Skin of body (tissue), 2 donors: ENCODE measurements around the gene MAST2. TPM values are rescaled to one million over a fixed set of nuclear protein-coding genes. Genes with fewer than 3 reads are reported as not detected.

Experiments
- DNase-seq: peaks from one replicate; lab custom pipeline; 2025; lab: John Stamatoyannopoulos, UW
- total RNA-seq: library from RNA; depleted of rRNA; stranded (reverse); fragments of >200 nt; gene quantifications from one replicate; pipeline ENCODE4 v1.2.3, GENCODE V29; 2014

The MAST2 gene
- total RNA-seq, 1 donor from 2014 or later: 29.0 TPM

DNA sequence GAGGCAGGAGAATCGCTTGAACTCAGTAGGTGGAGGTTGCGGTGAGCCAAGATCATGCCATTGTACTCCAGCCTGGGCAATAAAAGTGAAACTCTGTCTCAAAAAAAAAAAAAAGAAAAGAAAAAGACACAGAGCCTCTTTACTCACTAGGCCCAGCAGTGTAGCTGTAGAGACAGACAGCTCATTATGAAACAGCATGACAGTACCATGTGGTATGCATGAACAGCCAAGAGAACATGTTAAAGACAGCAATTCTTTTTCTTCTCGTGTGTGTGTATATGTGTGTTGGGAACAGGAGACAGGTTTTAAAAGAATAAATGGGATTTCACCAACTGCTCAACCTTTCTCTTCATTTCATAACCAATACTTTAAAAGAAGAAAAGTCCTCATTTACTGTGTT lies 210.2 kb downstream of the MAST2 start:
- DNase-seq: no peak

DNA sequence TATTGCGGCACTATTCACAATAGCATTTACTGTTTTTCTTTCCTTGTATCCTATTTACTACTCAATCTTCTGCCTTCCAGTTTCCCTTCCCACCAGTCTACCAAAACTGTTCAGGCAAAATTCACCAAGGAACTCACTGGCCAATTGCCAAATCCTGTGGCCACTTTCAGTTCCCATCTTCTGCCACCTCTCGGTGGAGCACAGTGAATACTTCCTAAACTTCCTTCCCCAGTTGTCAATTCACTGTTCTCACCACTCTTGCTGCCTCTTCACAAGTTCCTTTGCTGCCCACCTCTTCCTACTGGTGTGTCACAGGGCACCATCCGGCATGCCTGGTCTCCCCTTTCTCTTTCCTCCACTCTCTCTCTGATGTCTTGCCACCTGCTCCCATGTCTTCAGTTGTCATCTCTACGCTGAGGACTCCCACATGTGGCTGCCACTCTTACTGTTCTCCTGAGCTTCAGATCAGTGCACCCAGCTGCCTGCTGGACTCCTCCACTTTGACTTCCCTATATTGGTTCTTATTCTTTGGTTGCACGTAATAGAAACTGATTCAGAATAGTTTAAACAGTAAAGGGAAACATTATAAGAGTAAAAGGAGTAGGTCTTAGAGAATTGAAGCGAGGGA lies 214.6 kb downstream of the MAST2 start:
- no peak for DNase-seq

DNA sequence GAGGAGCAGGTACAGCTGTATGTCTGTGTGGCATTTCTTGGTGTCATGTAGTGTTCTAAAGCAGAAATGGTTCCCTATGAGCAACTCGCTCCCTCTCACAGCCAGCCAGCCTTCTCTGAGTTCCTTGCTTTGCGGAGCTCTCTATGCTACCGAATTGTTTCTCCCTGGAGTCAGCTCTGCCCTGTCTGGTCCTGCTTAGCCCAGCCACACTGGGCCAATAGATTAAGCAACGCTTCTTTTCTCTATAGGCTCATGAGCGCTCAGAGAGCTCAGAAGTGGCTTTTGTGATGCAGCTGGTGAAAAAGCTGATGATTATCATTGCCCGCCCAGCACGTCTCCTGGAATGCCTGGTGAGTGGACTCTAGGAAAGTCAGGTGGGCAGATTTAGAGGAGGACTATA lies 215.9 kb downstream of the MAST2 start:
- DNase-seq: no peak

- DNase-seq: no peak
Observed at GRCh38 chr1:46020010-46020409, 216.6 kb downstream of the MAST2 start.

DNA sequence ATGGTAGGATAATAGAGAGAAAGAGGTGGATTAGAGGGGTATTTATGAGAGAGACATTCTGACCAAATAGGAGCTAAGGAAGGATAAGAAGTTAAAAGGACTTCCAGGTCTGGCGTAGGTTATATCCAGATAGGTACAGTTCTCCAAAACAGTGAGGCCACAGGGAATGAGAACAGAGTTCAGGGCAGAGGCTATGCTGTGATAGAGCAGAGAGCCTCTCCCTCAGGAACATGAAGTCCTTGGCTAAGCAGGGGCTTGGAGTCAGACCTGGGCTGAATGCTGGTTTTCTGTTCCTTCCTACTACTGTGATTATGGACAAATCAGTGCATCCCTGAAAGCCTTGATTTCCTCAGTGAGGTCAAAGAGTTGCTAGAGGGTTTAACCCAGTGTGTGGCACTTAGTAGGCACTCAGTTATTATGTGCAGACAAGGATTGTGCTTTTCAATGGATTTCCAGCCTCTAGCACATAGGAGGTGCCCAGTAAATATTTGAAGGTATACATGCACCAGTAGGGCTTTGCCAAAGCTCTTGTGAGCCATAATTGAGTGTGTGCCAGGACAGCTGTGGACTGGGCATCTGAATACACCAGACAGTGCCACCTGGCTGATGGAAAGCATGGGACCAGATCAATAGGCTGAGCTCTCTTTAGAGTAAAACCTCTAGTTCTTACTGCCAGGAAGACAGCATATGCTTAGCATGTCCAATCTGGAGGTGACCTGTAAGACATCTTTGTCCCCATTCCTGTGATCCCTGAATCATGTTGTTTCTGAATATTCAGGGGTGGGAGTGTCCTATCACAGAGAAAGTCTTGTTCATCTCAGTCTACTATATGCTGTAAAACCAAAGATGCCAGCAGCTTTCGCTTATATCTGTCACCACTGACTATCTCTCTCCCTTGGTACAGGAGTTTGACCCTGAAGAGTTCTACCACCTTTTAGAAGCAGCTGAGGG lies 217.9 kb downstream of the MAST2 start:
- no peak for DNase-seq

- no peak for DNase-seq
Observed at GRCh38 chr1:46026531-46026930, 223.1 kb downstream of the MAST2 start.

DNA sequence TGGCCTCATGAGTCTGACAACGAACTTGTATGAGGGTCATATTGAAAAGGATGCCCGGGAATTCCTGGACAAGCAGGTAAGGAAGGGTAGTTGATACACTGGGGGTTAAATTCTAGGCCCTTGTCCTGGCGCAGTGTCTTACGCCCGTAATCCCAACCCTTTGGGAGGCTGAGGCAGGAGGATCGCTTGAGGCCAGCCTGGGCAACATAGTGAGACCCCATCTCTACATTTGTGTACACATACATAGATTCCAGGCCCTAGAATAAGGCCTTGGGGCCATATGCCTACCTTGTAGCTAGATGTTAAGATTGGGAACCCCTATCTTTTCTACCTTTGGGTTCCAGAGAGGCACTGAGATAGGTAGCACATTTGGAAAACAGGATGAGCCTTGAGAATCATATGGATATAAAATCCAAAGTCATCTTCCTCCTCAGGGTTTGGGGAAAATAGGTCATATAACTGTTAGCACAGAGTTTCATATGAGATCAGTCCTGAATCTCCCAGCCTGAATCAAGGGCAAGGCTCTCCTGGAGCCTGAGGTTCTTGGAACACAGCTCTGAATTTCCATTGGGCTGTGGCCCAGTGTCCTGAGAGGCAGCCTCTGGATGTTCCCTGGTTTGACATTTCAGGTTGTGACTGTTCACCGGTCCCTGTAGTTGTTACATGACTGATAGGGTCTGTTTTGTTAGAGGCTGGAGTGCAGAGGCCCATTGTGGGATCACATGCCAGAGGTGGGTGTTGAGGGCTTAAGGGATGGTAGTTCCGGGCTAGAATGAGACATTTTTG lies 224.6 kb downstream of the MAST2 start:
- no peak for DNase-seq

- no peak for DNase-seq
Observed at GRCh38 chr1:46030074-46030870, 226.9 kb downstream of the MAST2 start.

GRCh38 chr1:46030876-46031660 lies 227.7 kb downstream of the MAST2 start:
- no peak for DNase-seq

DNA sequence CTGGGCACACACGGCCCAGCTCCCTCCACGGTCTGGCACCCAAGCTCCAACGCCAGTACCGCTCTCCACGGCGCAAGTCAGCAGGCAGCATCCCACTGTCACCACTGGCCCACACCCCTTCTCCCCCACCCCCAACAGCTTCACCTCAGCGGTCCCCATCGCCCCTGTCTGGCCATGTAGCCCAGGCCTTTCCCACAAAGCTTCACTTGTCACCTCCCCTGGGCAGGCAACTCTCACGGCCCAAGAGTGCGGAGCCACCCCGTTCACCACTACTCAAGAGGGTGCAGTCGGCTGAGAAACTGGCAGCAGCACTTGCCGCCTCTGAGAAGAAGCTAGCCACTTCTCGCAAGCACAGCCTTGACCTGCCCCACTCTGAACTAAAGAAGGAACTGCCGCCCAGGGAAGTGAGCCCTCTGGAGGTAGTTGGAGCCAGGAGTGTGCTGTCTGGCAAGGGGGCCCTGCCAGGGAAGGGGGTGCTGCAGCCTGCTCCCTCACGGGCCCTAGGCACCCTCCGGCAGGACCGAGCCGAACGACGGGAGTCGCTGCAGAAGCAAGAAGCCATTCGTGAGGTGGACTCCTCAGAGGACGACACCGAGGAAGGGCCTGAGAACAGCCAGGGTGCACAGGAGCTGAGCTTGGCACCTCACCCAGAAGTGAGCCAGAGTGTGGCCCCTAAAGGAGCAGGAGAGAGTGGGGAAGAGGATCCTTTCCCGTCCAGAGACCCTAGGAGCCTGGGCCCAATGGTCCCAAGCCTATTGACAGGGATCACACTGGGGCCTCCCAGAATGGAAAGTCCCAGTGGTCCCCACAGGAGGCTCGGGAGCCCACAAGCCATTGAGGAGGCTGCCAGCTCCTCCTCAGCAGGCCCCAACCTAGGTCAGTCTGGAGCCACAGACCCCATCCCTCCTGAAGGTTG lies 231.4 kb downstream of the MAST2 start:
- DNase-seq: no peak

GRCh38 chr1:46036894-46037839 lies 233.8 kb downstream of the MAST2 start:
- DNase-seq: peak; percentile 64

GRCh38 chr1:46039571-46040052 lies 236.2 kb downstream of the MAST2 start:
- no peak for DNase-seq

DNA sequence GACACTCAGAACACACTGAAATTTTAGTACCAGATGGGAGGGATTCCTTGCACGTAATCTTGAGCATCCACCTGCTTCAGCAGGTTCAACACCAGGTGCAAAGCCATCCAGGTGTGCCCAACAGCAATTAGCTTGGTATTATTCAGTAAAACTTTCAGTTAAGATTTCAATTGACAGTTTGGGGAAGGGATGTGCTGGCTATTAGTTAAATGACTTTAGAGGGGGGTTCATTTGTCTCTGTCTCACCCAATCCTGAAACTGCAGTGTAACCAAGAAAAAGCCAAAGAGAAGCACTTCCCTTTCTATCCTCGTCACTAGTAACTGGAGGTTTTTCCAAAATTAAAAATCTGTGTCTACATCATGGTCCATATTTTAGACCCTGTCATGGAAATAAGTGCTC lies 238.1 kb downstream of the MAST2 start:
- DNase-seq: no peak

- DNase-seq: no peak
Observed at GRCh38 chr1:46041974-46042373, 238.6 kb downstream of the MAST2 start.

GRCh38 chr1:46043458-46044017 lies 240.1 kb downstream of the MAST2 start:
- DNase-seq: no peak

- DNase-seq: no peak
Observed at GRCh38 chr1:46044116-46044515, 240.7 kb downstream of the MAST2 start.

DNA sequence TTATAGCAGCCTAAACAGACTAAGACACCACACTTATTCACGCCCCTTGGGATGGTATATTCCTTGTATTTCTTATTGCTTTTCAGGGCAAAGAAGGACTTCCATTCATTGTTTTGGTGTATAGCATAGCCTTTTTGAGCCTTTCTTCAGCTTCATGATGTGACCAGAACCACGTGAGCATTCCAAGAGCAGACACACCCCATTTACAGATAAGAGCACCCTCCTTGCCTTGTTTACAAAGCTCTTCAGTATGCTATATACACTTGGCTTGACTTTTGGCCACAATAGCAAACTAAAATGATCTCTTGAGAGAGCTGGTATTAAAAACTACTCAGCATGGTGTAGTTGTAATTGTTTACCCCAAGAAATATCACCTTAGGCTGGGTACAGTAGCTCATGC lies 250.3 kb downstream of the MAST2 start:
- no peak for DNase-seq

DNA sequence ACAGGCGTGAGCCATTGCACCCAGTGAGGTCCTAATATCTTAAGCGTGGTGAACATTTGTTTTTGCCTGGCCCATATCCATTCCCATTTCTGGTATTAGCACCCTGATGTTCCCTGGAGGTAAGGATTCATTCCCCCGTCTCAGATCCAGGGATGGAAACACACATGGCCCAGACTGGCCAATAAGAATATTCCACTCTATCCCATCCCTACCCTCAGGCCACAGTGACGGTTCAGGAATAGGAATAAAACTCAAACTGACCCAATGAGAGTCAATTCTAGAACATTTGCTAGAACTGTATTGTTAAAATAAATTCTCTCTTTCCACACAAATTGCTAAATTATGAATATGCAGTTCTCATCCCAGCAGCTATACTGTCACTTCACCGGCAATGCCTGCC lies 252.9 kb downstream of the MAST2 start:
- no peak for DNase-seq
